BJ (cell line): Measurements from ENCODE around the gene ZNF695. TPM values are rescaled to one million over a fixed set of nuclear protein-coding genes. Genes with fewer than 3 reads are reported as not detected.
A peak's percentile ranks its signal among the peaks of the same experiment; 100 is the strongest.

Source experiments
- CTCF ChIA-PET: fragments of 350-600 bp; formaldehyde crosslinking; extraction: SDS; loops from one replicate; lab custom pipeline; 2021; ENCODE audit warnings: antibody characterized with exemption, inconsistent platforms; lab: Yijun Ruan, JAX
- POLR2A ChIA-PET: fragments of 300-600 bp; sonication (Branson Sonifier 250); formaldehyde crosslinking; extraction: SDS; loops from one replicate; lab custom pipeline; 2021; ENCODE audit warnings: antibody characterized with exemption; lab: Charles Lee
- DNase-seq: peaks from one replicate; pipeline ENCODE4 v3.0.0-alpha.2; 2011; ENCODE audit warnings: low read depth
- H3K27me3 ChIP-seq: 2 replicates; pipeline ENCODE4 v1.6.0; 2011; ENCODE audit warnings: low read length; ENCODE audit not compliant: control insufficient read depth, insufficient read depth
- H3K36me3 ChIP-seq: 2 replicates; pipeline ENCODE4 v1.5.1; 2011; ENCODE audit warnings: low read length; ENCODE audit not compliant: control insufficient read depth, insufficient read depth
- H3K4me3 ChIP-seq: 2 replicates; pipeline ENCODE4 v1.5.1; 2011; ENCODE audit warnings: low read depth, mild to moderate bottlenecking, control low read depth, low read length
- polyA plus RNA-seq: library from polyadenylated mRNA; depleted of rRNA; stranded (reverse); fragments of >200 nt; gene quantifications from 2 replicates; pipeline ENCODE4 v1.2.3, GENCODE V29; 2011
- TF ChIP-seq, protein P1 (sequence below): IDR thresholded peaks from 2 replicates; pipeline ENCODE4 v1.5.1; 2011; ENCODE audit warnings: low read depth, mild to moderate bottlenecking, control low read depth, inconsistent platforms, low read length, moderate library complexity; ENCODE audit not compliant: insufficient read depth

ZNF695 gene
- polyA plus RNA-seq, 1 experiment, result 0.76 TPM

DNA sequence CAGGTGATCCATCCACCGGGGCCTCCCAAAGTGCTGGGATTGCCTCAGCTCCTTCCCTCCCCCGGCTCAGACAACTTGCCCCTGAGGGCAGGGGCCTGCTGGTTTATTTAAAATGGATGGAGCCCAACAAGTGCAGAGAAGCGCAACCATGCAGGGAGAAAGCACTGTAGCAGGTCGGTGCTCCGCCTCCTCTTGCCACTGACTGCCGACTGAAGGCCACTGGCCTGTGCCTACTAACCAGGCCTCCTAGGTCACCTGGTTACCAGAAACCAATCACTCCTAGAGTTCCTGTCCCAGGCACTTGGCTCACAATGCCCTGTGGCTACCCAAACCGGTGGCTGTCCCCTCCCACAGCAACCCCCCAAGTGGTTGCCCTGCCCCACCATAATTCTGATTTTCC, 35.9 kb downstream of the ZNF695 start:
- DNase-seq, result no peak
- no peaks in the 10 kb centered on the region for H3K36me3 ChIP-seq
- H3K4me3 ChIP-seq, result no peak overlapping the region
- POLR2A ChIA-PET, result no interaction called here
- CTCF ChIA-PET, result interaction anchor here (1.6 kb wide), 1 partner anchor 12 kb away, joined by 4 read pairs; no protein-coding TSS in a partner anchor
- no peaks in the 10 kb centered on the region for H3K27me3 ChIP-seq
- TF ChIP-seq, protein P1, sequence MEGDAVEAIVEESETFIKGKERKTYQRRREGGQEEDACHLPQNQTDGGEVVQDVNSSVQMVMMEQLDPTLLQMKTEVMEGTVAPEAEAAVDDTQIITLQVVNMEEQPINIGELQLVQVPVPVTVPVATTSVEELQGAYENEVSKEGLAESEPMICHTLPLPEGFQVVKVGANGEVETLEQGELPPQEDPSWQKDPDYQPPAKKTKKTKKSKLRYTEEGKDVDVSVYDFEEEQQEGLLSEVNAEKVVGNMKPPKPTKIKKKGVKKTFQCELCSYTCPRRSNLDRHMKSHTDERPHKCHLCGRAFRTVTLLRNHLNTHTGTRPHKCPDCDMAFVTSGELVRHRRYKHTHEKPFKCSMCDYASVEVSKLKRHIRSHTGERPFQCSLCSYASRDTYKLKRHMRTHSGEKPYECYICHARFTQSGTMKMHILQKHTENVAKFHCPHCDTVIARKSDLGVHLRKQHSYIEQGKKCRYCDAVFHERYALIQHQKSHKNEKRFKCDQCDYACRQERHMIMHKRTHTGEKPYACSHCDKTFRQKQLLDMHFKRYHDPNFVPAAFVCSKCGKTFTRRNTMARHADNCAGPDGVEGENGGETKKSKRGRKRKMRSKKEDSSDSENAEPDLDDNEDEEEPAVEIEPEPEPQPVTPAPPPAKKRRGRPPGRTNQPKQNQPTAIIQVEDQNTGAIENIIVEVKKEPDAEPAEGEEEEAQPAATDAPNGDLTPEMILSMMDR, result no peak

GRCh38 chr1:246971090-246971721, 36.7 kb downstream of the ZNF695 start:
- POLR2A ChIA-PET, result no interaction called here

DNA sequence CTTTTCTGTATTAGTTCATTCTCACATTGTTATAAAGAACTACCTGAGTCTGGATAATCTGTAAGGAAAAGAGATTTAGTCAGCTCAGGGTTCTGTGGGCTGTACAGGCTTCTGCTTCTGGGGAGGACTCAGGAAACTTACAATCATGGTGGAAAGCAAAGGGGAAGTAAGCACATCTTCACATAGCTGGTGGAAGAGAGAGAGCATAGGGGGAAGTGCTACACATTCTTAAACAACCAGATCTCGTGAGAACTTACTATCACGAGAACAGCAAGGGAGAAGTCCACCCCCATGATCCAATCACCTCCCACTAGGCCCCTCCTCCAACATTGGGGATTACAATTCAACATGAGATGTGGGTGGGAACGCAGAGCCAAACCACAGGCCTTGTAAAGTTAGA, 38.2 kb downstream of the ZNF695 start:
- no peak overlapping the region for H3K4me3 ChIP-seq
- ChIA-PET POLR2A (no interaction called here), CTCF (interaction anchor here (0.7 kb wide), 1 partner anchor 12 kb away, joined by 3 read pairs; no protein-coding TSS in a partner anchor)
- H3K27me3 ChIP-seq, result no peaks in the 10 kb centered on the region
- no peaks in the 10 kb centered on the region for H3K36me3 ChIP-seq
- no peak for DNase-seq
- TF ChIP-seq, protein P1, result no peak

More at GRCh38 chr1:246971090-246971721, 36.7 kb downstream of the ZNF695 start:
- DNase-seq, result no peak
- TF ChIP-seq, protein P1, result peak; percentile 66
- CTCF ChIA-PET, result interaction anchor here (0.7 to 1.6 kb wide), 3 partner anchors 11 to 64 kb away, joined by 3 to 6 read pairs (median 4); no protein-coding TSS in a partner anchor
- no peaks in the 10 kb centered on the region for H3K36me3 ChIP-seq
- no peak overlapping the region for H3K4me3 ChIP-seq
- H3K27me3 ChIP-seq, result no peaks in the 10 kb centered on the region

DNA sequence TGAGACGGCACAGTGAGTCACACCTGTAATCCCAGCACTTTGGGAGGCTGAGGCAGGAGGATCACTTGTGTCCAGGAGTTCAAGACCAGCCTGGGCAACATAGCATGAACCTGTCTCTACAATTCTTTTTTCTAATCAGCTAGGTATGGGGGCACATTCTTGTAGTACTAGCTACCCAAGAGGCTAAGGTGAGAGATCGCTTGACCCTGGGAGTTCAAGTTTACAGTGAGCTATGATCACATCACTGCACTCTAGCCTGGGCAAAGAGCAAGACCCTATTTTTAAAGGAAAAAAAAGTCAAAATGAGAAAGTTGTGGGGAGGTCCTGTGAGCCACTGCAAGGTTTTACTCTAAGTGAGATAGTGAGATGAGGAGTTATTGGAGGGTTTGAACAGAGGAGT, 41.4 kb downstream of the ZNF695 start:
- Histone ChIP-seq H3K27me3 (no peaks in the 10 kb centered on the region), H3K4me3 (no peak overlapping the region), H3K36me3 (no peaks in the 10 kb centered on the region)
- no peak for DNase-seq
- TF ChIP-seq, protein P1, result no peak
- POLR2A ChIA-PET, result no interaction called here
- CTCF ChIA-PET, result no interaction called here

- ChIA-PET CTCF (interaction anchor here (0.6 to 1.4 kb wide), 2 partner anchors 11 to 638 kb away, joined by 3 to 4 read pairs; no protein-coding TSS in a partner anchor), POLR2A (no interaction called here)
These were observed 47.7 kb downstream of the ZNF695 start for GRCh38 chr1:246959944-246960693.

More at GRCh38 chr1:246959944-246960693, 47.7 kb downstream of the ZNF695 start:
- DNase-seq, result no peak
- TF ChIP-seq, protein P1, result no peak
- H3K36me3 ChIP-seq, result no peaks in the 10 kb centered on the region
- no peaks in the 10 kb centered on the region for H3K27me3 ChIP-seq
- no peak overlapping the region for H3K4me3 ChIP-seq
